CD4-positive, alpha-beta memory T cell (primary cell): ENCODE data around the gene OLAH. TPM values are rescaled to one million over a fixed set of nuclear protein-coding genes. Genes with fewer than 3 reads are reported as not detected.
A peak's percentile ranks its signal among the peaks of the same experiment; 100 is the strongest.
"Not testable (repeated sequence)": the region's sequence is repeated elsewhere in the genome, so short reads cannot be mapped to it uniquely, and the experiment has no call there.

Source experiments
- CTCF ChIA-PET: fragments of 350-600 bp; sonication (Branson Sonifier 250); formaldehyde crosslinking; loops from one replicate; lab custom pipeline; 2021; ENCODE audit warnings: inconsistent platforms; ENCODE audit not compliant: partially characterized antibody; lab: Charles Lee
- POLR2A ChIA-PET: fragments of 350-600 bp; sonication (Branson Sonifier 250); formaldehyde crosslinking; loops from one replicate; lab custom pipeline; 2021; ENCODE audit not compliant: partially characterized antibody; lab: Charles Lee
- DNase-seq, 5 donors: peaks; one replicate each; pipeline versions ENCODE4 v3.0.0 to v3.0.0-alpha.2; 2020 to 2022; ENCODE audit warnings: mixed read lengths in 1 of 5
- H3K27ac ChIP-seq: one replicate; pipeline ENCODE4 v1.7.0; 2013; ENCODE audit warnings: low read depth, low read length
- H3K27me3 ChIP-seq: 2 replicates; pipeline ENCODE4 v1.7.0; 2013; ENCODE audit warnings: mild to moderate bottlenecking, low read length, moderate library complexity; ENCODE audit not compliant: insufficient read depth
- H3K36me3 ChIP-seq: 2 replicates; pipeline ENCODE4 v1.7.0; 2013; ENCODE audit warnings: mild to moderate bottlenecking, low read length, moderate library complexity; ENCODE audit not compliant: insufficient read depth
- H3K4me1 ChIP-seq: 2 replicates; pipeline ENCODE4 v1.7.0; 2013; ENCODE audit warnings: mild to moderate bottlenecking, low read length, moderate library complexity; ENCODE audit not compliant: insufficient read depth
- H3K4me3 ChIP-seq, 2 donors: one replicate each; pipeline ENCODE4 v1.7.0; 2013; ENCODE audit warnings: low read length in 2 of 2, mild to moderate bottlenecking in 1 of 2
- H3K9me3 ChIP-seq, 2 donors: one replicate each; pipeline ENCODE4 v1.7.0; 2013; ENCODE audit warnings: low read length in 2 of 2, control low read depth in 1 of 2; ENCODE audit not compliant: control insufficient read depth in 1 of 2
- H3K27ac Mint-ChIP-seq, 7 donors: one replicate each; pipeline ENCODE4 v1.8.0; 2020 to 2021; ENCODE audit warnings: mixed read lengths in 7 of 7, mild to moderate bottlenecking in 6 of 7, inconsistent platforms in 3 of 7, moderate library complexity in 3 of 7
- H3K27me3 Mint-ChIP-seq, 2 donors: one replicate each; pipeline ENCODE4 v1.8.0; 2020 to 2021; ENCODE audit warnings: mixed read lengths in 2 of 2
- H3K36me3 Mint-ChIP-seq, 2 donors: one replicate each; pipeline ENCODE4 v1.8.0; 2020 to 2021; ENCODE audit warnings: mixed read lengths in 2 of 2, inconsistent platforms in 1 of 2, mild to moderate bottlenecking in 1 of 2
- H3K4me1 Mint-ChIP-seq, 4 donors: one replicate each; pipeline ENCODE4 v1.8.0; 2020 to 2021; ENCODE audit warnings: mixed read lengths in 4 of 4, mild to moderate bottlenecking in 1 of 4
- H3K4me3 Mint-ChIP-seq, 8 donors: one replicate each; pipeline ENCODE4 v1.8.0; 2020 to 2021; ENCODE audit warnings: mixed read lengths in 8 of 8, mild to moderate bottlenecking in 7 of 8, moderate library complexity in 6 of 8, inconsistent platforms in 3 of 8
- H3K9me3 Mint-ChIP-seq, 8 donors: one replicate each; pipeline ENCODE4 v1.8.0; 2020 to 2021; ENCODE audit warnings: mixed read lengths in 8 of 8, mild to moderate bottlenecking in 5 of 8, inconsistent platforms in 3 of 8, moderate library complexity in 1 of 8
- intact Hi-C: fragments of 100-400 bp; cut with micrococcal nuclease; formaldehyde crosslinking; loops from one replicate; pipeline ENCODE4 v1.15.1; 2023
- polyA plus RNA-seq, 2 donors: library from polyadenylated mRNA; unstranded; fragments of 300-500 nt; fragmentation: Illumina TruSeq; gene quantifications; one replicate each; pipeline ENCODE4 v1.2.3, GENCODE V29; 2021
- total RNA-seq, 2 experiments: library from RNA; stranded (reverse); gene quantifications; one replicate each; pipeline ENCODE4 v1.2.3, GENCODE V29; 2021

The OLAH gene
- not detected for total RNA-seq
- polyA plus RNA-seq, result 1 to 10 TPM in 1 of 2 donors, under 1 TPM in 1; 0.20 to 1.4 TPM

- intact Hi-C loops, result no loop called here
- no peaks in the 10 kb centered on the region for H3K36me3 Mint-ChIP-seq
- ChIA-PET CTCF (no interaction called here), POLR2A (no interaction called here)
- no peak within 1 kb of the TSS for H3K4me3 Mint-ChIP-seq
- Histone ChIP-seq H3K27me3 (no peaks in the 10 kb centered on the region), H3K36me3 (no peaks in the 10 kb centered on the region), H3K4me3 (no peak within 1 kb of the TSS), H3K27ac (no peak within 1 kb of the TSS), H3K9me3 (no peaks in the 10 kb centered on the region), H3K4me1 (no peaks in the 10 kb centered on the region)
- peaks cover 1 to 2% of the 10 kb centered on the region in 2 donors for H3K27me3 Mint-ChIP-seq
- H3K4me1 Mint-ChIP-seq, result peaks cover 0 to 2% (median under 1%) of the 10 kb centered on the region in 4 donors
- H3K9me3 Mint-ChIP-seq, result peaks cover 0 to 2% (median 0%) of the 10 kb centered on the region in 8 donors
- DNase-seq, result no peak
- peak within 1 kb of the TSS in 2 of 7 donors; percentile 10 to 37 for H3K27ac Mint-ChIP-seq
These were observed at the start of gene OLAH for GRCh38 chr10:15043674-15044073. Gene OLAH (plus strand): TSS chr10:15043943. CDS start chr10:15047289, 3,346 bp downstream.

DNA sequence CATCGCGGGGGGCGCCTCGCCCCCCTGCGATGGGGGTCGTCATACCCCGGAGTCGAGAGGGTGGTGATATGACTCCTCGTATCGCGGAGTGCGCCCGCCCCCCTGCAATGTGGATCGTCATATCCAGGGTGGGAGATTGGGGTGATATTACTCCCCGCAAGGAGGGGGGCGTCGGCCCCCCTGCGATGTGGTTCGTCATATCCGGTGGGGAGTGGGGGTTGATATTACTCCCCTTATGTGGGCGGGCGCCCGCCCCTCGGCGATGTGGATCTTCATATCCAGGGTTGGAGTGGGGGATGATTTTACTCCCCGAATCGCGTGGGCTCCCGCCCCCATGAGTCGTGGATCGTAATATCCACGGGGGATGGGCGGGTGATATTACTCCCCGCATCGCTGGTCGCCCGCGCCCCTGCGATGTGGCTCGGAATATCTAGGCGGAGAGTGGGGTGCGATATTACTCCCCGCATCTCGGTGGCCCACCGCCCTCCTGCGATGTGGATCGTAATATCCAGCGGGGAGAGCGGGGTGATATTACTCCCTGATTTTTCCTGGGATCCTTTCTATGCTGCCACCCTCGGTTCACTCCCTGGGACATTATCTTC is 47.7 kb upstream of the OLAH start:
- intact Hi-C loops, result no loop called here
- no peak overlapping the region for H3K27ac Mint-ChIP-seq
- ChIA-PET POLR2A (no interaction called here), CTCF (no interaction called here)
- no peaks in the 10 kb centered on the region for H3K9me3 ChIP-seq
- peaks cover 0 to 2% of the 10 kb centered on the region in 2 donors for H3K27me3 Mint-ChIP-seq
- H3K9me3 Mint-ChIP-seq, result no peaks in the 10 kb centered on the region
- no peak overlapping the region for H3K27ac ChIP-seq
- H3K4me3 Mint-ChIP-seq, result peak overlapping the region in 1 of 8 donors; percentile 0
- H3K4me1 ChIP-seq, result no peaks in the 10 kb centered on the region
- no peaks in the 10 kb centered on the region for H3K36me3 ChIP-seq
- H3K4me1 Mint-ChIP-seq, result peaks cover 0 to 5% (median under 1%) of the 10 kb centered on the region in 4 donors
- DNase-seq, result no peak
- H3K27me3 ChIP-seq, result no peaks in the 10 kb centered on the region
- no peaks in the 10 kb centered on the region for H3K36me3 Mint-ChIP-seq
- H3K4me3 ChIP-seq, result no peak overlapping the region

DNA sequence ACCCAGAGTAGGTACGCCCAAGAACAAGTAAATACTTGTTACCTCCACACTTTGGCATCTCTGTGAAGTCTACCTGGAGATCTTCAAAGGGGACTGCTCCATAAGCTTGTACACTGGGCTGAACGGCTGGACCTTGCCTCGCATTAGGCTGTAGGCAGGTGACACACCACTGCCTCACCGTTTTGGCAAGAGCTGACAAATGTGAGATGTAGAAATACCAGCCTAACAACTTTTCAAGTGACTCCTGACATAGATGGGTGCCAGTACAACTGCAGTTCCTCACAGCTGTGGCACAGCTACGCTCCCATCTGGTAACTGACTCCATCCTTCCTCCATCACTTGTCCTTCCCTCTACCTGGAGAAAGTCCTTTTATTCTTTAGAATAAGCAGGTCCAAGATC is 30.2 kb upstream of the OLAH start:
- H3K27ac Mint-ChIP-seq, H3K27me3 ChIP-seq, H3K4me3 Mint-ChIP-seq, H3K9me3 ChIP-seq, H3K4me3 ChIP-seq, H3K4me1 Mint-ChIP-seq, H3K27ac ChIP-seq, POLR2A ChIA-PET, H3K36me3 Mint-ChIP-seq, H3K9me3 Mint-ChIP-seq, H3K4me1 ChIP-seq, CTCF ChIA-PET, DNase-seq, intact Hi-C loops, H3K36me3 ChIP-seq: not testable (repeated sequence)
- peaks cover 0 to 10% of the 10 kb centered on the region in 2 donors for H3K27me3 Mint-ChIP-seq

DNA sequence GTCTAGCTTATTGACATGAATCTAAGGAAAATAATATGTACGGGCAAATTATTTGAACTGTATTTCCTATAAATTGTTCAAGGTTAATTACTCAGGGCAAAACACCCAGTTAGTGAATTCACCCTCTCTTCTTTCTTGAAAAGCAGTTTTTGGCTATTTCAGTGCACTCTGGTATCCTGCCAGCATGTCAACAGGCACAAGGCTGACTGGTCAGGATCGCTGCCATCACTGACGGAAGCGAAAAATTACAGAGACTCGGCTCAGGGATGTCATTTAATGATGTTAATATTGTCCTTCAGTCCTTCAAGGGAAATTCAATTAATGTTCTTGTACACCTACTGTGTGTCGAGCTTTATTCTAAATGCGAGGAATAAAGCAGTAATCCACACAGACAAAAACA is 28.3 kb upstream of the OLAH start:
- H3K4me1 Mint-ChIP-seq, result no peaks in the 10 kb centered on the region
- ChIA-PET CTCF (no interaction called here), POLR2A (no interaction called here)
- H3K4me1 ChIP-seq, result no peaks in the 10 kb centered on the region
- H3K36me3 ChIP-seq, result no peaks in the 10 kb centered on the region
- no peaks in the 10 kb centered on the region for H3K36me3 Mint-ChIP-seq
- no peaks in the 10 kb centered on the region for H3K9me3 ChIP-seq
- H3K27ac ChIP-seq, result no peak overlapping the region
- intact Hi-C loops, result no loop called here
- no peaks in the 10 kb centered on the region for H3K9me3 Mint-ChIP-seq
- no peaks in the 10 kb centered on the region for H3K27me3 ChIP-seq
- DNase-seq, result no peak
- H3K27me3 Mint-ChIP-seq, result peaks cover 0 to 10% of the 10 kb centered on the region in 2 donors
- H3K4me3 ChIP-seq, result no peak overlapping the region
- H3K27ac Mint-ChIP-seq, result no peak overlapping the region
- no peak overlapping the region for H3K4me3 Mint-ChIP-seq

DNA sequence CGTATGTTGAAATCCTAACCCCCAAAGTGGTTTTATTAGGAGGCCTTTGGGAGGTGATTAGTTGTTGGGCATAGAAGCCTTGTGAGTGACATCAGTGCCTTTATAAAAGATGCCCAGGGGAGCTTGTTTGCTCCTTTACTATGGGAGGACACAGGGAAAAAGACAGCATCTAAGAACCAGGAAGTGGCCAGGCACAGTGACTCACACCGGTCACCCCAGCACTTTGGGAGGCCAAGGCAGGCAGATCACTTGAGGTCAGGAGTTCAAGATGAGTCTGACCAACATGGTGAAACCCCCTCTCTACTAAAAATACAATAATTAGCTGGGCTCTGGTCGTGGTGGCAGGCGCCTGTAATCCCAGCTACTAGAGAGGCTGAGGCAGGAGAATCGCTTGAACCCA is 22.8 kb upstream of the OLAH start:
- H3K4me3 Mint-ChIP-seq, CTCF ChIA-PET, H3K27ac Mint-ChIP-seq, H3K27ac ChIP-seq, POLR2A ChIA-PET, H3K36me3 ChIP-seq, H3K36me3 Mint-ChIP-seq, H3K9me3 ChIP-seq, H3K27me3 Mint-ChIP-seq, H3K4me1 ChIP-seq, DNase-seq, H3K9me3 Mint-ChIP-seq, H3K27me3 ChIP-seq, intact Hi-C loops, H3K4me1 Mint-ChIP-seq, H3K4me3 ChIP-seq: not testable (repeated sequence)

- H3K36me3 Mint-ChIP-seq, POLR2A ChIA-PET, H3K36me3 ChIP-seq, H3K27ac ChIP-seq, H3K4me3 ChIP-seq, H3K9me3 Mint-ChIP-seq, H3K4me1 Mint-ChIP-seq, H3K27me3 ChIP-seq, H3K9me3 ChIP-seq, H3K4me3 Mint-ChIP-seq, CTCF ChIA-PET, H3K4me1 ChIP-seq, H3K27ac Mint-ChIP-seq, intact Hi-C loops, DNase-seq, H3K27me3 Mint-ChIP-seq: not testable (repeated sequence)
These were observed 20.7 kb upstream of the OLAH start for GRCh38 chr10:15023079-15023478.

- H3K27me3 ChIP-seq, H3K27me3 Mint-ChIP-seq, H3K9me3 Mint-ChIP-seq, CTCF ChIA-PET, intact Hi-C loops, DNase-seq, H3K4me1 ChIP-seq, POLR2A ChIA-PET, H3K4me1 Mint-ChIP-seq, H3K27ac ChIP-seq, H3K36me3 ChIP-seq, H3K36me3 Mint-ChIP-seq, H3K9me3 ChIP-seq, H3K4me3 ChIP-seq, H3K4me3 Mint-ChIP-seq: not testable (repeated sequence)
- H3K27ac Mint-ChIP-seq, result peak overlapping the region in 3 of 7 donors; percentile 52 to 74 (median 60)
These were observed 19.4 kb upstream of the OLAH start for GRCh38 chr10:15024017-15025004.
